Measurements from ENCODE around the gene ITGB7. TPM values are rescaled to one million over a fixed set of nuclear protein-coding genes. Genes with fewer than 3 reads are reported as not detected.

ITGB7 gene
- total RNA-seq (2014; rRNA removed; shearing (Covaris generic)) = 18.8 and 29.2 TPM in 2 replicates
- polyA plus RNA-seq (2015; cell fraction: cytosol; rRNA removed) = 16.3 and 18.5 TPM in 2 replicates
- 87.1 and 96.7 TPM in 2 replicates for polyA plus RNA-seq (2015; cell fraction: nucleus; rRNA removed)

GRCh38 chr12:53207042-53207441 is at the start of gene ITGB7:
Gene ITGB7 (minus strand): TSS chr12:53207251. CDS start chr12:53200443, 6,808 bp downstream.
- DNase-seq (ENCODE audit: low read depth, low spot score) = no peak
- in situ Hi-C loops (cut with HindIII; ENCODE audit: low pct_unique_long_range_greater_than_20kb, low sequenced_read_pairs) = no loop called here

- in situ Hi-C loops (cut with HindIII; ENCODE audit: low pct_unique_long_range_greater_than_20kb, low sequenced_read_pairs) = no loop called here
- no peak for DNase-seq (ENCODE audit: low read depth, low spot score)
Observed at GRCh38 chr12:53255996-53256395, 48.9 kb upstream of the ITGB7 start.

GRCh38 chr12:53254816-53255545 is 47.9 kb upstream of the ITGB7 start:
- no peak for DNase-seq (ENCODE audit: low read depth, low spot score)

GRCh38 chr12:53253298-53253697 is 46.2 kb upstream of the ITGB7 start:
- no peak for DNase-seq (ENCODE audit: low read depth, low spot score)
- in situ Hi-C loops (cut with HindIII; ENCODE audit: low pct_unique_long_range_greater_than_20kb, low sequenced_read_pairs) = no loop called here

More at GRCh38 chr12:53254816-53255545, 47.9 kb upstream of the ITGB7 start:
- in situ Hi-C loops (cut with HindIII; ENCODE audit: low pct_unique_long_range_greater_than_20kb, low sequenced_read_pairs) = no loop called here

- DNase-seq (ENCODE audit: low read depth, low spot score) = no peak
- in situ Hi-C loops (cut with HindIII; ENCODE audit: low pct_unique_long_range_greater_than_20kb, low sequenced_read_pairs) = no loop called here
Observed at GRCh38 chr12:53252349-53252916, 45.4 kb upstream of the ITGB7 start.

GRCh38 chr12:53251477-53252348 is 44.7 kb upstream of the ITGB7 start:
- in situ Hi-C loops (cut with HindIII; ENCODE audit: low pct_unique_long_range_greater_than_20kb, low sequenced_read_pairs) = no loop called here
- peak; percentile 83 for DNase-seq (ENCODE audit: low read depth, low spot score)

GRCh38 chr12:53245286-53245685 is 38.2 kb upstream of the ITGB7 start:
- DNase-seq (ENCODE audit: low read depth, low spot score) = no peak
- in situ Hi-C loops (cut with HindIII; ENCODE audit: low pct_unique_long_range_greater_than_20kb, low sequenced_read_pairs) = no loop called here

GRCh38 chr12:53244337-53244736 is 37.3 kb upstream of the ITGB7 start:
- in situ Hi-C loops (cut with HindIII; ENCODE audit: low pct_unique_long_range_greater_than_20kb, low sequenced_read_pairs) = no loop called here
- no peak for DNase-seq (ENCODE audit: low read depth, low spot score)

- in situ Hi-C loops (cut with HindIII; ENCODE audit: low pct_unique_long_range_greater_than_20kb, low sequenced_read_pairs) = no loop called here
- DNase-seq (ENCODE audit: low read depth, low spot score) = no peak
Observed at GRCh38 chr12:53241623-53242412, 34.8 kb upstream of the ITGB7 start.

- DNase-seq (ENCODE audit: low read depth, low spot score) = no peak
- in situ Hi-C loops (cut with HindIII; ENCODE audit: low pct_unique_long_range_greater_than_20kb, low sequenced_read_pairs) = no loop called here
Observed at GRCh38 chr12:53239643-53240258, 32.7 kb upstream of the ITGB7 start.

- DNase-seq (ENCODE audit: low read depth, low spot score) = no peak
- in situ Hi-C loops (cut with HindIII; ENCODE audit: low pct_unique_long_range_greater_than_20kb, low sequenced_read_pairs) = no loop called here
Observed at GRCh38 chr12:53236443-53237111, 29.5 kb upstream of the ITGB7 start.

GRCh38 chr12:53235742-53236442 is 28.8 kb upstream of the ITGB7 start:
- in situ Hi-C loops (cut with HindIII; ENCODE audit: low pct_unique_long_range_greater_than_20kb, low sequenced_read_pairs) = no loop called here
- DNase-seq (ENCODE audit: low read depth, low spot score) = no peak

GRCh38 chr12:53235164-53235563 is 28.1 kb upstream of the ITGB7 start:
- DNase-seq (ENCODE audit: low read depth, low spot score) = no peak
- in situ Hi-C loops (cut with HindIII; ENCODE audit: low pct_unique_long_range_greater_than_20kb, low sequenced_read_pairs) = no loop called here

- no peak for DNase-seq (ENCODE audit: low read depth, low spot score)
- in situ Hi-C loops (cut with HindIII; ENCODE audit: low pct_unique_long_range_greater_than_20kb, low sequenced_read_pairs) = no loop called here
Observed at GRCh38 chr12:53234271-53234914, 27.3 kb upstream of the ITGB7 start.

GRCh38 chr12:53233671-53234121 is 26.6 kb upstream of the ITGB7 start:
- no peak for DNase-seq (ENCODE audit: low read depth, low spot score)
- in situ Hi-C loops (cut with HindIII; ENCODE audit: low pct_unique_long_range_greater_than_20kb, low sequenced_read_pairs) = no loop called here
